DND-41 (cell line): ENCODE data around the gene ROGDI.

Experiments
- EZH2 ChIP-seq: IDR thresholded peaks from 3 replicates; pipeline ENCODE4 v1.6.1; 2012; ENCODE audit warnings: borderline replicate concordance, low read depth, mild to moderate bottlenecking, moderate library complexity, low read length, inconsistent platforms; ENCODE audit not compliant: severe bottlenecking
- TF ChIP-seq, protein P1 (sequence below): IDR thresholded peaks from 2 replicates; pipeline ENCODE4 v1.5.1; 2012; ENCODE audit warnings: borderline replicate concordance, low read length, moderate library complexity, mild to moderate bottlenecking; ENCODE audit not compliant: poor library complexity, severe bottlenecking; ENCODE audit errors: extremely low read depth

DNA sequence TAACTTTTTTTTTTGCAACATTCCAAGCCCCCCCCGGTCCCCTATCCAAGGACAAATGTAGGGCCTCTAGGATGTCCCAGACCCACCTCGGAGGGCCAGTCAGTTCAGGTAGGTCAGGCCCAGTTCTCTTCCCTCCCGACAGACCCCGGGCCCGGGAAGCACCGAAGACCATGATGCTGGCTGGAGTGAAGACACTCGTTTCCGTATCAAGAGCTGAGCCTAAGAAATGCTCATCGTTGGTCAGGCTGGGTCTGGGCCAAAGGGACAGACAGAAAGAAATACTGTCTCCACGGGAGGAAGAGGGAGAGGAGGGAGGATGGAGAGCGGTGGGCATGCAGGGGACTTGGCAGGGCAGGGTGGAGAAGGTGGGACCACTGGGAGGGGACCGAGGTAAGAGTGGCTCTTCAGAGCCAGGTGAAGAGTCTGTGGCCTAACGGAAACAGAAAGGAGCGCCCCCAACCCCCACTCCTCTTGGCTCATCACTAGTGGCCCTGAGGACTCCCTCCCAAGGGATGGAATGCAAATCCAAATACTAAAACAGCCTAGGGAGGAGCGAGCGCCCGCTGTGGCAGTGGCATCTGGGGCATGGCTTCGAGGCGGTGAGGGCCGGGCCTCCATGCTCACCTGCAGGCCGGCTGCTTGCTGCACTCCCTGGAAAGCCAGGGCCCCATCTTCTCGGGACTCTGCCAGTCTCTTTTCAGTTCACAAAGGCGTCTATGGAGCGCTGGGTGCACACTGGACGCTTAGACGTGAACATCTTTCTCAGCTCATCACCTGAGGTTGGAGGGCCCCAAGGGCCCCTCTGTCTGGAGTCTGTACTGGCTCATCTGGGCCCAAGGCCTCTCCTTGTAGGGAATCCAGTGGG lies 1.7 kb upstream of the ROGDI start:
- TF ChIP-seq, protein P1, sequence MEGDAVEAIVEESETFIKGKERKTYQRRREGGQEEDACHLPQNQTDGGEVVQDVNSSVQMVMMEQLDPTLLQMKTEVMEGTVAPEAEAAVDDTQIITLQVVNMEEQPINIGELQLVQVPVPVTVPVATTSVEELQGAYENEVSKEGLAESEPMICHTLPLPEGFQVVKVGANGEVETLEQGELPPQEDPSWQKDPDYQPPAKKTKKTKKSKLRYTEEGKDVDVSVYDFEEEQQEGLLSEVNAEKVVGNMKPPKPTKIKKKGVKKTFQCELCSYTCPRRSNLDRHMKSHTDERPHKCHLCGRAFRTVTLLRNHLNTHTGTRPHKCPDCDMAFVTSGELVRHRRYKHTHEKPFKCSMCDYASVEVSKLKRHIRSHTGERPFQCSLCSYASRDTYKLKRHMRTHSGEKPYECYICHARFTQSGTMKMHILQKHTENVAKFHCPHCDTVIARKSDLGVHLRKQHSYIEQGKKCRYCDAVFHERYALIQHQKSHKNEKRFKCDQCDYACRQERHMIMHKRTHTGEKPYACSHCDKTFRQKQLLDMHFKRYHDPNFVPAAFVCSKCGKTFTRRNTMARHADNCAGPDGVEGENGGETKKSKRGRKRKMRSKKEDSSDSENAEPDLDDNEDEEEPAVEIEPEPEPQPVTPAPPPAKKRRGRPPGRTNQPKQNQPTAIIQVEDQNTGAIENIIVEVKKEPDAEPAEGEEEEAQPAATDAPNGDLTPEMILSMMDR: no peak
- TF ChIP-seq EZH2: no peak
